Measurements from ENCODE around the gene TMBIM1. TPM values are rescaled to one million over a fixed set of nuclear protein-coding genes. Genes with fewer than 3 reads are reported as not detected.

TMBIM1 gene
- total RNA-seq, 4 donors from 2014 or later, result 238 to 342 (median 275) TPM

- H3K36me3 ChIP-seq, result peaks cover 11 to 27% (median 12%) of the 10 kb centered on the region in 3 donors
- peak overlapping the region; percentile 94 to 98 (median 98) for H3K27ac ChIP-seq
- H3K27me3 ChIP-seq, result no peaks in the 10 kb centered on the region
- peaks cover 80 to 99% (median 93%) of the 10 kb centered on the region in 3 donors for H3K4me1 ChIP-seq
- DNase-seq, result no peak
- intact Hi-C loops (cut with DNase I), result no loop called here
- TF ChIP-seq CTCF (IDR thresholded peaks at IDR 0.05) (peak in 1 of 6 experiments; percentile 5), POLR2A (IDR thresholded peaks at IDR 0.05) (peak in 1 of 4 donors; percentile 19)
- WGBS, 2 donors, result 3 to 14% methylated on average over 1 to 3 of the region's 6 CpGs
- H3K9me3 ChIP-seq, result no peaks in the 10 kb centered on the region
- H3K4me3 ChIP-seq, result peak overlapping the region in 3 of 4 donors; percentile 44 to 64 (median 49)
Measured at GRCh38 chr2:218285604-218286003, 6.7 kb downstream of the TMBIM1 start.

- H3K4me1 ChIP-seq, result peaks cover 74 to 99% (median 80%) of the 10 kb centered on the region in 3 donors
- TF ChIP-seq CTCF (IDR thresholded peaks at IDR 0.05) (no peak), POLR2A (IDR thresholded peaks at IDR 0.05) (no peak)
- WGBS, 2 donors, result 29 to 31% methylated on average over 16 of the region's 16 CpGs
- H3K4me3 ChIP-seq, result peak overlapping the region in 3 of 4 donors; percentile 21 to 50 (median 25)
- no peak for DNase-seq
- intact Hi-C loops (cut with DNase I), result no loop called here
- H3K36me3 ChIP-seq, result peaks cover 24 to 41% (median 25%) of the 10 kb centered on the region in 3 donors
- no peaks in the 10 kb centered on the region for H3K27me3 ChIP-seq
- peak overlapping the region; percentile 94 to 98 (median 98) for H3K27ac ChIP-seq
- no peaks in the 10 kb centered on the region for H3K9me3 ChIP-seq
Measured at GRCh38 chr2:218284106-218284811, 8.0 kb downstream of the TMBIM1 start.

GRCh38 chr2:218282173-218282991 lies 9.9 kb downstream of the TMBIM1 start:
- Histone ChIP-seq H3K27ac (peak overlapping the region; percentile 94 to 98 (median 98)), H3K9me3 (no peaks in the 10 kb centered on the region), H3K4me3 (peak overlapping the region in 3 of 4 donors; percentile 6 to 24 (median 8)), H3K36me3 (peaks cover 41 to 60% (median 44%) of the 10 kb centered on the region in 3 donors), H3K27me3 (no peaks in the 10 kb centered on the region), H3K4me1 (peaks cover 60 to 99% (median 66%) of the 10 kb centered on the region in 3 donors)
- WGBS, 2 donors, result 22 to 34% methylated on average over 10 to 13 of the region's 17 CpGs
- intact Hi-C loops (cut with DNase I), result no loop called here
- TF ChIP-seq CTCF (IDR thresholded peaks at IDR 0.05) (no peak), POLR2A (IDR thresholded peaks at IDR 0.05) (no peak)
- DNase-seq, result no peak

- WGBS, 2 donors, result 40 to 42% methylated on average over 3 of the region's 3 CpGs
- Histone ChIP-seq H3K27me3 (no peaks in the 10 kb centered on the region), H3K4me3 (peak overlapping the region in 2 of 4 donors; percentile 7 to 24), H3K4me1 (peaks cover 52 to 94% (median 58%) of the 10 kb centered on the region in 3 donors), H3K9me3 (no peaks in the 10 kb centered on the region), H3K36me3 (peaks cover 51 to 69% (median 53%) of the 10 kb centered on the region in 3 donors), H3K27ac (peak overlapping the region; percentile 94 to 98 (median 98))
- intact Hi-C loops (cut with DNase I), result no loop called here
- TF ChIP-seq POLR2A (IDR thresholded peaks at IDR 0.05) (no peak), CTCF (IDR thresholded peaks at IDR 0.05) (no peak)
- no peak for DNase-seq
Measured at GRCh38 chr2:218281449-218281848, 10.9 kb downstream of the TMBIM1 start.

Measured in esophagus squamous epithelium (tissue), 5 donors.